ENCODE results near the gene MORN3.

DNA sequence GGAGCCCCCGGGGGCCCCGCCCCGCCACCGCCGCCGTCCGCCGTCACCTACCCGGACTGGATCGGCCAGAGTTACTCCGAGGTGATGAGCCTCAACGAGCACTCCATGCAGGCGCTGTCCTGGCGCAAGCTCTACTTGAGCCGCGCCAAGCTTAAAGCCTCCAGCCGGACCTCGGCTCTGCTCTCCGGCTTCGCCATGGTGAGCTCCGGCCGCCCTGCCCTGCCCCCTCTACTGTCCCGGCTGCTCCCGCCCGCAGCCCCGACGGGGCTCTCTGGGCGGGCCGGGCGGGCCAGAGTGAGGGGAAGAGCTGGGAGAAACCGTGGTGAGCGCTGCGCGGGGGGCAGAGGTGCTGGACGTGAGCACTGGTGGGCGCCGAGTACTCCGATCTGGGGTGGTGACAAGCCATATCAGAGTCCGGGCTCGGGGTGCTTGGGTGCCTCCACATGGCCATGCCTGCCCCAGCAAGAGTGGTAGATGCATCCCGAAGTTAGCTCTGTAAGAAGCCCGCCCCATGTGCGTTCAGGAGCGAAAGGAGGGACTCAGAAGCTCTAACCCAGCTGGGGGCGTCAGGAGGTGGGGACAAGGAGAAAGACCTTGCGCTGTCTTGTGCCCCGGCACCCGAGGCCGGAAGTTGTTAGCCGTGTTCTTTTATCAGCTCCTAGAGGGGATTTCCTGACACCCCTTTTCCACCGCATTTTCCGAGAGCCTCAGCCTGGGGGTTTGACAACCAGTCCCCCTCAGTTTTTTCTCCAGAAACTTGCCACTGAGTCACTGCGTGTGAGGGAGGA, 42.4 kb downstream of the MORN3 start:
- TF ChIP-seq EZH2 (IDR thresholded peaks at IDR 0.05; ENCODE audit: insufficient read depth, poor library complexity, severe bottlenecking) (no peak), EZH2phosphoT487 (IDR thresholded peaks at IDR 0.05; ENCODE audit: insufficient read depth, low read depth) (no peak)

All from GM23248 (cell line).